H1 (cell line): ENCODE measurements around the gene ATXN7. TPM values are rescaled to one million over a fixed set of nuclear protein-coding genes. Genes with fewer than 3 reads are reported as not detected.

Source experiments
- CTCF ChIA-PET: fragments of 300-600 bp; sonication (Branson Sonifier 250); formaldehyde crosslinking; loops from one replicate; lab custom pipeline; 2021; ENCODE audit not compliant: partially characterized antibody; lab: Charles Lee
- POLR2A ChIA-PET: fragments of 300-600 bp; sonication (Branson Sonifier 250); formaldehyde crosslinking; loops from one replicate; lab custom pipeline; 2021; ENCODE audit warnings: inconsistent platforms; ENCODE audit not compliant: partially characterized antibody; lab: Charles Lee
- DNase-seq, 2 experiments: peaks; one replicate each; pipeline versions ENCODE4 v3.0.0 to v3.0.0-alpha.2; 2010 to 2022; ENCODE audit warnings: low spot score in 2 of 2, low read depth in 1 of 2, mixed read lengths in 1 of 2
- FAIRE-seq: peaks from 2 replicates; lab custom pipeline; 2011; peaks lifted over from hg19 to GRCh38; lab: Jason Lieb, UNC
- H2AFZ ChIP-seq: 2 replicates; pipeline ENCODE4 v1.8.1; 2012; ENCODE audit warnings: low read length, inconsistent platforms
- H2AK5ac ChIP-seq: 2 replicates; pipeline ENCODE4 v1.6.1; 2013; ENCODE audit warnings: low read depth, low read length
- H2BK120ac ChIP-seq: replicated peaks from 2 replicates; pipeline ENCODE3; 2013; ENCODE audit warnings: low read depth, low read length, inconsistent platforms
- H2BK12ac ChIP-seq: 2 replicates; pipeline ENCODE4 v1.6.1; 2013; ENCODE audit warnings: low read depth, low read length
- H2BK15ac ChIP-seq: 2 replicates; pipeline ENCODE4 v1.6.1; 2013; ENCODE audit warnings: low read length
- H2BK20ac ChIP-seq: 2 replicates; pipeline ENCODE4 v1.6.1; 2013; ENCODE audit warnings: low read length
- H2BK5ac ChIP-seq: 2 replicates; pipeline ENCODE4 v1.6.1; 2013; ENCODE audit warnings: low read depth, low read length
- H3K14ac ChIP-seq: 2 replicates; pipeline ENCODE4 v1.6.1; 2013; ENCODE audit warnings: inconsistent platforms; ENCODE audit not compliant: insufficient read length
- H3K18ac ChIP-seq: 2 replicates; pipeline ENCODE4 v1.6.1; 2013; ENCODE audit warnings: low read length; ENCODE audit errors: extremely low read depth
- H3K23ac ChIP-seq: 2 replicates; pipeline ENCODE4 v1.6.1; 2013; ENCODE audit warnings: inconsistent platforms; ENCODE audit not compliant: insufficient read length
- H3K23me2 ChIP-seq: 2 replicates; pipeline ENCODE4 v1.6.1; 2013; ENCODE audit warnings: low read depth, low read length
- H3K27ac ChIP-seq: 2 replicates; pipeline ENCODE4 v1.6.1; 2011; ENCODE audit warnings: low read depth, low read length, inconsistent platforms
- H3K27me3 ChIP-seq, 4 experiments: replicated peaks in 1 of 4; 1 replicate in 1 of 4; 2 replicates in 3 of 4; pipeline versions ENCODE4 v1.6.1 to v1.8.1; 2011 to 2013; ENCODE audit warnings: low read length in 3 of 4, mild to moderate bottlenecking in 3 of 4, inconsistent platforms in 2 of 4, mixed read lengths in 2 of 4, moderate library complexity in 1 of 4; ENCODE audit not compliant: control insufficient read depth in 3 of 4, insufficient read depth in 3 of 4; ENCODE audit errors: extremely low read depth in 1 of 4
- H3K36me3 ChIP-seq, 4 experiments: 2 replicates each; pipeline versions ENCODE4 v1.6.1 to v1.8.1; 2011 to 2013; ENCODE audit warnings: mild to moderate bottlenecking in 4 of 4, low read length in 3 of 4, moderate library complexity in 2 of 4, control low read depth in 1 of 4, inconsistent platforms in 1 of 4; ENCODE audit not compliant: insufficient read depth in 4 of 4, control insufficient read depth in 2 of 4
- H3K4ac ChIP-seq: replicated peaks from 2 replicates; pipeline ENCODE3; 2013; ENCODE audit warnings: low read length, low read depth, mixed read lengths, inconsistent platforms; ENCODE audit not compliant: insufficient read length
- H3K4me1 ChIP-seq, 4 experiments: replicated peaks in 1 of 4; 1 replicate in 1 of 4; 2 replicates in 3 of 4; pipeline versions ENCODE4 v1.6.1 to v1.8.1; 2011 to 2013; ENCODE audit warnings: low read length in 3 of 4, inconsistent platforms in 2 of 4, mixed read lengths in 1 of 4; ENCODE audit not compliant: insufficient read depth in 4 of 4, control insufficient read depth in 3 of 4
- H3K4me2 ChIP-seq, 2 experiments: 2 replicates each; pipeline versions ENCODE4 v1.6.1 to v1.8.1; 2011 to 2013; ENCODE audit warnings: low read depth in 2 of 2, low read length in 2 of 2, control low read depth in 1 of 2, inconsistent platforms in 1 of 2, mild to moderate bottlenecking in 1 of 2; ENCODE audit not compliant: insufficient read depth in 1 of 2
- H3K4me3 ChIP-seq, 4 experiments: fragments of 200-600, 300-600 bp in 1 of 4; sonication (generic), shearing (Covaris generic), sonication (Bioruptor Twin) in 1 of 4; 2 replicates each; pipeline versions ENCODE4 v1.5.1 to v1.8.1; 2011 to 2016; ENCODE audit warnings: low read length in 4 of 4, low read depth in 3 of 4, control low read depth in 2 of 4, inconsistent platforms in 2 of 4, mild to moderate bottlenecking in 2 of 4, mixed read lengths in 1 of 4, moderate library complexity in 1 of 4; ENCODE audit not compliant: insufficient read depth in 2 of 4; ENCODE audit errors: extremely low read depth in 1 of 4
- H3K56ac ChIP-seq: replicated peaks from 2 replicates; pipeline ENCODE3; 2013; ENCODE audit warnings: low read depth, mild to moderate bottlenecking, mixed read lengths, low read length, inconsistent platforms; ENCODE audit not compliant: insufficient read length
- H3K79me1 ChIP-seq: 2 replicates; pipeline ENCODE4 v1.6.1; 2013; ENCODE audit warnings: low read depth, low read length, control low read depth
- H3K79me2 ChIP-seq, 2 experiments: 2 replicates each; pipeline versions ENCODE4 v1.6.1 to v1.8.1; 2012 to 2013; ENCODE audit warnings: low read length in 2 of 2, mild to moderate bottlenecking in 2 of 2, inconsistent platforms in 1 of 2; ENCODE audit not compliant: insufficient read depth in 2 of 2, control insufficient read depth in 1 of 2
- H3K9ac ChIP-seq, 4 experiments: replicated peaks in 1 of 4; 1 replicate in 1 of 4; 2 replicates in 3 of 4; pipeline versions ENCODE4 v1.6.1 to v1.8.1; 2011 to 2013; ENCODE audit warnings: low read depth in 3 of 4, low read length in 3 of 4, control low read depth in 2 of 4, mild to moderate bottlenecking in 2 of 4, moderate library complexity in 2 of 4, inconsistent platforms in 1 of 4; ENCODE audit errors: extremely low read depth in 1 of 4
- H3K9me3 ChIP-seq, 2 experiments: 2 replicates each; pipeline versions ENCODE4 v1.6.1 to v1.8.1; 2012 to 2013; ENCODE audit warnings: mild to moderate bottlenecking in 2 of 2, moderate library complexity in 2 of 2, control low read depth in 1 of 2, inconsistent platforms in 1 of 2, low read depth in 1 of 2, low read length in 1 of 2, mixed read lengths in 1 of 2; ENCODE audit not compliant: insufficient read depth in 2 of 2
- H4K20me1 ChIP-seq, 2 experiments: replicated peaks in 1 of 2; 2 replicates each; pipeline versions ENCODE3 to v1.8.1; 2011 to 2013; ENCODE audit warnings: inconsistent platforms in 2 of 2, low read length in 2 of 2, mild to moderate bottlenecking in 1 of 2; ENCODE audit not compliant: insufficient read depth in 2 of 2, control insufficient read depth in 1 of 2
- H4K5ac ChIP-seq: 2 replicates; pipeline ENCODE4 v1.6.1; 2013; ENCODE audit warnings: low read length, low read depth, mixed read lengths, inconsistent platforms; ENCODE audit not compliant: insufficient read length
- H4K8ac ChIP-seq: 2 replicates; pipeline ENCODE4 v1.8.0; 2013; ENCODE audit warnings: mild to moderate bottlenecking, moderate library complexity, low read length, inconsistent platforms; ENCODE audit not compliant: insufficient read depth; ENCODE audit errors: extremely low read depth
- H4K91ac ChIP-seq: replicated peaks from 2 replicates; pipeline ENCODE3; 2013; ENCODE audit warnings: low read length, mixed read lengths, inconsistent platforms; ENCODE audit not compliant: insufficient read length
- CHD2 ChIP-seq: IDR thresholded peaks from 2 replicates; pipeline ENCODE4 v1.6.1; 2012; ENCODE audit warnings: low read length, improper control_type of control experiment
- GABPA ChIP-seq: IDR thresholded peaks from 2 replicates; pipeline ENCODE4 v1.6.1; 2011; ENCODE audit warnings: mild to moderate bottlenecking, low read length, moderate library complexity, borderline replicate concordance; ENCODE audit not compliant: insufficient read depth
- POU5F1 ChIP-seq: IDR thresholded peaks from 2 replicates; pipeline ENCODE4 v1.6.1; 2011; ENCODE audit warnings: low read depth, mild to moderate bottlenecking, low read length, moderate library complexity
- RAD21 ChIP-seq, 2 experiments: IDR thresholded peaks in 1 of 2; conservative IDR thresholded peaks in 1 of 2; 2 replicates each; pipeline ENCODE4 v1.6.1; 2011; ENCODE audit warnings: low read depth in 2 of 2, low read length in 2 of 2, improper control_type of control experiment in 1 of 2, inconsistent platforms in 1 of 2, mild to moderate bottlenecking in 1 of 2, moderate library complexity in 1 of 2
- RNF2 ChIP-seq: fragments of 200-900, 300-1000 bp; sonication (generic); IDR thresholded peaks from 2 replicates; pipeline ENCODE4 v1.7.1; 2016; ENCODE audit warnings: borderline replicate concordance, low read depth, mild to moderate bottlenecking, antibody characterized with exemption, low read length; ENCODE audit not compliant: poor library complexity, severe bottlenecking; ENCODE audit errors: missing control alignments
- TCF12 ChIP-seq: IDR thresholded peaks from 2 replicates; pipeline ENCODE4 v1.6.1; 2011; ENCODE audit warnings: low read depth, mild to moderate bottlenecking, low read length
- TEAD4 ChIP-seq: IDR thresholded peaks from 2 replicates; pipeline ENCODE4 v1.6.1; 2012; ENCODE audit warnings: low read depth, low read length, inconsistent platforms, mixed read lengths
- WGBS, 2 experiments: shearing (Covaris generic) in 1 of 2; methylation state at CpG; one replicate each; pipeline versions ENCODE4 v1.1.6 to v1.1.7; 2013 to 2015; ENCODE audit warnings: low lambda C conversion rate in 2 of 2, mixed read lengths in 2 of 2, inconsistent platforms in 1 of 2, low coverage in 1 of 2, missing lambda C conversion rate in 1 of 2; ENCODE audit not compliant: insufficient replicate concordance in 2 of 2, insufficient coverage in 1 of 2, insufficient read length in 1 of 2; ENCODE audit errors: extremely low coverage in 1 of 2, missing lambda C conversion rate in 1 of 2; 5-methylcytosine and 5-hydroxymethylcytosine counted together
- polyA plus RNA-seq, 7 experiments: library from polyadenylated mRNA; depleted of rRNA in 3 of 7; stranded (reverse) in 5 of 7; unstranded in 2 of 7; fragments of >200 nt in 5 of 7; fragments of 200-250 nt in 2 of 7; gene quantifications; 1 replicate in 5 of 7; 2 replicates in 1 of 7; 4 replicates in 1 of 7; pipeline versions ENCODE4 v1.2.1 to v1.2.3, GENCODE V29; 2011 to 2013; ENCODE audit warnings: missing spikeins in 2 of 7, mixed read lengths in 2 of 7
- total RNA-seq: library from RNA; stranded (reverse); fragmentation: NEBNext Ultra II Directional; extraction: Animal tissue kit (Norgen Biotek cat#: 25700); gene quantifications from 2 replicates; pipeline ENCODE4 v1.2.1, GENCODE V29; 2021

Gene ATXN7
- total and polyA plus RNA-seq, 2 of the 8 experiments (the other 6 are each of a cell fraction or from before 2014, with no cell fraction given) = 15.5 to 16.8 TPM

- no peak overlapping the region for H2BK20ac ChIP-seq
- H3K14ac ChIP-seq = no peak overlapping the region
- H3K79me2 ChIP-seq = peaks cover 0 to 56% of the 10 kb centered on the region in 2 experiments; a peak in 2 of 4 replicates
- DNase-seq (no peak), FAIRE-seq (no peak)
- no peak overlapping the region for H2AK5ac ChIP-seq
- peaks cover 0 to 12% (median 6%) of the 10 kb centered on the region in 4 experiments; a peak in 5 of 7 replicates for H3K4me1 ChIP-seq
- H3K4me2 ChIP-seq = no peak overlapping the region
- H3K9me3 ChIP-seq = no peaks in the 10 kb centered on the region
- no peaks in the 10 kb centered on the region for H3K27me3 ChIP-seq
- H2BK5ac ChIP-seq = no peak overlapping the region
- ChIA-PET CTCF (no interaction called here), POLR2A (interaction anchor here (1.0 kb wide), 1 partner anchor 8 kb away, joined by 5 read pairs; no protein-coding TSS in a partner anchor)
- no peak for TF ChIP-seq POU5F1
- no peak for TF ChIP-seq CHD2
- TF ChIP-seq RNF2 = no peak
- TF ChIP-seq RAD21 (IDR thresholded peaks at IDR 0.05 in 1 of 2, conservative IDR thresholded peaks at IDR 0.05 in 1 of 2; ENCODE audit: low read depth in 2 of 2, low read length in 2 of 2) = no peak
- no peak for TF ChIP-seq TEAD4
- no peak for TF ChIP-seq TCF12
- TF ChIP-seq GABPA = no peak
- H4K8ac ChIP-seq = no peak overlapping the region
- no peaks in the 10 kb centered on the region for H3K36me3 ChIP-seq
- H3K23me2 ChIP-seq = peaks cover 6% of the 10 kb centered on the region
- no peaks in the 10 kb centered on the region; the same call in 1 of the 2 replicates for H3K79me1 ChIP-seq
- no peak overlapping the region for H4K91ac ChIP-seq
- no peak overlapping the region for H2BK12ac ChIP-seq
- no peak overlapping the region for H4K5ac ChIP-seq
- no peak overlapping the region for H3K27ac ChIP-seq
- H3K4ac ChIP-seq = no peak overlapping the region
- no peak overlapping the region for H3K18ac ChIP-seq
- no peak overlapping the region for H3K9ac ChIP-seq
- WGBS, 2 experiments = 77% methylated on average over 1 of the region's 1 CpG; no CpG with 5 or more reads in 1 of the 2 experiments
- H4K20me1 ChIP-seq = no peaks in the 10 kb centered on the region
- no peak overlapping the region for H3K4me3 ChIP-seq
- H3K23ac ChIP-seq = no peak overlapping the region
- H2BK120ac ChIP-seq = no peak overlapping the region
- H3K56ac ChIP-seq = no peak overlapping the region
- no peak overlapping the region for H2AFZ ChIP-seq
- no peak overlapping the region for H2BK15ac ChIP-seq
Observed at GRCh38 chr3:63867225-63867624, 3.6 kb downstream of the ATXN7 start.
